Effector memory CD4-positive, alpha-beta T cell (primary cell): ENCODE data around the gene CIAO2B.

Experiments used
- DNase-seq, 3 donors: peaks; one replicate each; pipeline ENCODE4 v3.0.0-alpha.2; 2020
- H3K27ac ChIP-seq: 2 replicates; pipeline ENCODE4 v1.7.0; 2013; ENCODE audit warnings: mild to moderate bottlenecking, low read length, moderate library complexity; ENCODE audit not compliant: insufficient read depth, poor library complexity, severe bottlenecking
- H3K27me3 ChIP-seq: replicated peaks from 2 replicates; pipeline ENCODE4 v1.7.0; 2013; ENCODE audit warnings: mild to moderate bottlenecking, low read length; ENCODE audit not compliant: insufficient read depth, control insufficient read depth, poor library complexity, severe bottlenecking
- H3K36me3 ChIP-seq: 2 replicates; pipeline ENCODE4 v1.7.0; 2013; ENCODE audit warnings: mild to moderate bottlenecking, low read length, moderate library complexity; ENCODE audit not compliant: control insufficient read depth, insufficient read depth
- H3K4me1 ChIP-seq: 2 replicates; pipeline ENCODE4 v1.7.0; 2013; ENCODE audit warnings: low read length, mild to moderate bottlenecking; ENCODE audit not compliant: control insufficient read depth, insufficient read depth, poor library complexity, severe bottlenecking
- H3K4me3 ChIP-seq: 2 replicates; pipeline ENCODE4 v1.7.0; 2013; ENCODE audit warnings: low read length, low read depth, mild to moderate bottlenecking; ENCODE audit not compliant: insufficient read depth, poor library complexity, severe bottlenecking
- H3K9me3 ChIP-seq: 2 replicates; pipeline ENCODE4 v1.7.0; 2013; ENCODE audit warnings: mild to moderate bottlenecking, low read length, moderate library complexity; ENCODE audit not compliant: control insufficient read depth

CIAO2B gene

DNA sequence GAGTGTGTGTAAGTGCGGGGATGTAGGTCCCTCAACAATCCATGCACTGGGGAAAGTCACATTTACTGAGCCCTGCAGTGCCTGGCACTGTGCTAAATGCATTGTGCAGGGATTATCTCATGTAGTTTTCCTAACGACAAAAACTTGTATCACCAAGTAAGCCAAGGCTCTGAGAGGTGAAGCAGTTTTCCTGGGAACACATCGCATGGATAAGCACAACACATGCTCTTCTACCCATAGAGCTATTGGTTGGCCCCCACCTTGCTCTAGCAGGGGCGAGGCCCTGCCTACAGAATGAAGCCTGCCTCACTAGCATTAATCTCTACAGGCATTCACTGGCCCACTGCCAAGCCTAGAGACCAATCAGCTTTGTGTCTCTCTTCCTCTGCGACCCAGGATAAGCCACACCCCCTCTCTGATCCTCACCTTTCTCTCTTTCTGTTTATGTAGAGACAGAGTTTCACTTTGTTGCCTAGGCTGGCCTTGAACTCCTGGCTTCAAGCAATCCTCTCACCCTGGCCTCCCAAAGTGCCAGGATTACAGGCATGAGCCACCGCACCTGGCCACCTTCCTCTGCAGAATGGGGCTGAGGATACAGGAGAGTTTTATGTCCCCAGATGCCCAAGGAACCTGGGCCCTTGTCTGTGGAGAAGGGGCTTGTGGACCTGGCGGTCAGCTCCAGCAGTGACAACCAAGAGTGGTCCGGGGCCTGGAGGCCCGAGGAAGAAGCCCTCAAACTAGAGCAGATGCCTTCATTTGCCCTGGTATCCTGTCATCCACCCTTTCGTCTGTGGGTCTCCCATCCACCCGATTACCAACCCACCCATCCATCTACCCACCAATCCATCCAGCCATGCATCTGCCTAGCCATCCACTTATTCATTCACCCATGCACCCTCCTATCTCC lies 28.3 kb downstream of the CIAO2B start:
- Histone ChIP-seq H3K36me3 (no peaks in the 10 kb centered on the region), H3K4me1 (no peaks in the 10 kb centered on the region)
- DNase-seq = peak in 1 of 3 donors; percentile 6

DNA sequence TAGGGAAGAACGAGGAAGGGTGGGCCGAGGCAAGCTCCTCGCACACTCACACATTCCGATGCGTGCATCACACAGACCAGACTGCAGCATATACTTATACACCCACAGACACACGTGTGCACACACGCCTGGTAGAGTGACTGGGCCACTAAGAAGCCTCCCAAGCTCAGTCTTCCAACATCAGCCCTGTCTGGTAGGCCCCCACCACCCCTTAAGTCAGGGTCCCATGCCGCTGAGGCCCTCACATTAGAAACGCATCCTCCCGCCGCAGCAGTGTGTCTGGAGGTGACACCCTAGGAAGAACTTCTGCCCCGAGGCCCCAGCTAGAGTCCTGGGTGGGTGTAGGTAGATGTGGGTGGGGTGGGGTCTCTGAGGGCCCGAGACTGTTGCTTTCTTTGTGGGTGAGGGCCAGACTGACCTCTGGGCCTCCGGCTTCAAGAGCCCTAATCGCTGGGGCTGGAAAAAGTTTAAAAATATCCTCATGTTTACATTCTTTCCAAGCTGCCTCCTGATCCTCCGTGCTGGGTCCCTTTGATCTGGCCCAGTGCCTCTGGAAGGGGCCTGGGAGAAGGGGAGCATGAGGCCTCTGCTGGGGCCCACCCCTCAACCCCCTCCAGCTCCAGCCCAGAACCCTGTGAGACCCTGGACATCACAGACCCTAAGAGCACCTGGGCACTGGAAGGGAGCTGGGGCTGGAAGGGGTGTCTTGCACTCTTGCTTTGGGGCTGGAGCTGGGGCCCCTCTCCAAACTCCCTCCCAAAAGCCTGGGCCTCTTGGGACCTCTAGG lies 29.2 kb downstream of the CIAO2B start:
- Histone ChIP-seq H3K4me3 (no peak overlapping the region), H3K27ac (no peak overlapping the region), H3K9me3 (no peaks in the 10 kb centered on the region), H3K36me3 (no peaks in the 10 kb centered on the region), H3K27me3 (no peaks in the 10 kb centered on the region), H3K4me1 (no peaks in the 10 kb centered on the region)
- DNase-seq = no peak

More for the DNA sequence above, 28.3 kb downstream of the CIAO2B start:
- Histone ChIP-seq H3K9me3 (no peaks in the 10 kb centered on the region), H3K27me3 (no peaks in the 10 kb centered on the region), H3K4me3 (no peak overlapping the region), H3K27ac (no peak overlapping the region)

DNA sequence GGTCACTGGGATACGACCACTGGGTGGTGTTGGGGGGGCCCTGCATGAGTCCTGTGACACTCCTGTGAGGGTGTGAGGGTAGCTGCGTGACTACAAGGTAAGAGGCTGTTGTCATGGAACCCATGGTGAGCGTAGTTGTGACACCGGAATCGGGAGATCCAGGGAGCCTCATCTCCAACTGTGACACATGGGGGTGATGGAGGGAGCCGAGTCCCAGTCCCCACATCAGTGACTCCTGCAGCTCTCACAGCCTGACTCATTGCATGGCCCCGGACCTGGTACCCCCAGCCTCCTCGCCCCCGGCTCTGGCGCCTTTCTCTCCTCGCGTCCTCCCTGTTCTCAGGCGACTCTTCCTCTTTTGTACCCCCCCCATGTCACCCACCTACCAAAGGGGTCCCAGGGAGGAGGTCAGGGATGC lies 29.8 kb downstream of the CIAO2B start:
- Histone ChIP-seq H3K36me3 (no peaks in the 10 kb centered on the region), H3K9me3 (no peaks in the 10 kb centered on the region), H3K4me1 (no peaks in the 10 kb centered on the region), H3K27ac (no peak overlapping the region), H3K4me3 (no peak overlapping the region), H3K27me3 (no peaks in the 10 kb centered on the region)
- DNase-seq = no peak

DNA sequence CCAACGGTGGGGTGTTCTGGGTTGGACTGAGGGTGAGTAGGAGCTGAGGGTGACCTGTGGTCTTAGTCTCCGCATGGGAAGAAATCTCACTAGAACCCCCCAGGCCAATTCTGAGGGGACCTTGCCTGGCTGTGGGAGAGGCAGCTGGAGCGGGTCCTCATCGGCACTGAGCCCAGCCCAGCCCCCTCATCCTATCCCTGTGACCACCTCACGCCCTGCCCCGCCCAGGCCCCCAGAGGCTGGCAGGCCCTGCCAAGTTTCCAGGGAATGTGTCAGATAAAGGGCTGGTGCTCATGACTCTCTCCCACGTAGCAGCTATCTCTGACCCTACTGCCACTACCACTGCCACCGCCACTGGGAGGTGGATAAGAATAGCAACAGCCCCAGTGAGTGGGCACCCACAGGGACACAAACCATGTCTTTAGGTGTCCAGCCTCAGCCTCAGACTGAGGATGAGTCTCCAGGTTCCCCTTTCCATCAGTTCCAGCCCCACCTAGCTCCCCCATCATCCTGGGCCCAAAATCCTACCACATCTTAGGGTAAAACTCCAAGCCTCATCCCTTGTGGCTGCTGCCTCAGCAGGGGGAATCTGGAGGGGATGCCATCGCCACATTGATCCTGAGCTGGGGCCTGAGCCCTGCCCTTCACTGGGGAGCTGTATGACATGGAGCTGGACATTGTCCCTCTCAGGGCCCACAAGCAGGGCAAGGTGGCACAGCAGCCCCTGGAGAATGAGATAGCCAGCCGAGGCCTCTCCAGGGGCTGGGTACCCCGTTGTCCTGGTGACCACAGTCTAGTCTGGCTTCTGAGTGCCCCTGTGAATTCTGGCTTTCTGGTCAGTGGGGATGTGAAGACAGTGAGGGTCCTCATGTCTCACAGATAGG lies 30.4 kb downstream of the CIAO2B start:
- H3K27me3 ChIP-seq = no peaks in the 10 kb centered on the region
- DNase-seq = no peak
- no peaks in the 10 kb centered on the region for H3K9me3 ChIP-seq
- no peaks in the 10 kb centered on the region for H3K4me1 ChIP-seq
- no peaks in the 10 kb centered on the region for H3K36me3 ChIP-seq
- no peak overlapping the region for H3K27ac ChIP-seq
- H3K4me3 ChIP-seq = no peak overlapping the region

DNA sequence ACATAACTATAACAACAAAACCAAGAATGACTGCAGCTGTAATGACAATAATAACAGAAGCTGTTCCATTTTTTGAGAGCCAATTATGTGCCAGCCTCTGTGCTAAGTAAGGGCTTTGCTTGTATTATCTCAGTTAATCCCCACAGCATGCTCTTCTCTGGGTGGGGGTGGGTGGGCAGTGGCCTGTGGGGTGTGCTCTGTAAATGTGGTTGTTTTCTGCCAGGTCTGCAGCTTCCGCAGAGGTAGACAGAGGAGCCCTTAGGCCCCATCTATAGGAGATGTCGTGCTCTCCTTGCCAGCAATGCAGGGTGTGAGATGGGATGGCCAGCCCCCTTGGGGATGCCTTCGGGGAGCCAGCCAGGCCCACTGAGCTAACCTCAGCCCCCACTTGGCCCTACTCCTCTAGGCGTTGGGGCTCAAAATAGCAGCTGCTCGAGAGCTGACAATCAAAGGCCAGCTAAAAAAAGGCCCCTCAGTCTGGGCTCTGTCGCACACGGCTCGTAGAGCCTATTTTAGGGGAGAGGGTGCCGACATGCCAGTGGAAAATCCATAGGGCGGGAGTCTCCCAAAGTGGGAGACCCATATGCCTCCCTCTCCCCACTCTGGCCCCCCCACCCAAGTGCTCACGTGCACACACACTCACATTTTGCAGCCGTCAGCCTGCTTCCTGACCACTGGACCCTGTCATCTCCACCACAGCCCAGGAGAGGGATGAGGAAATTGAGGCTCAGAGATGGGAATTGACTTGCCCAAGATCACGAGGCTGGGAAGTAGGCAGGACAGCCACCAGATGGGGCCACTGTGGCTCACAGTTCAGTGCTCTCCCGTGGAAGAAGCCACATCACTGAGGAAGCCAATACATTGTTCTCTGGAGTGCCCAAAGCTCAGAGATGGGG lies 31.3 kb downstream of the CIAO2B start:
- H3K27ac ChIP-seq = no peak overlapping the region
- H3K4me1 ChIP-seq = no peaks in the 10 kb centered on the region
- H3K9me3 ChIP-seq = no peaks in the 10 kb centered on the region
- no peaks in the 10 kb centered on the region for H3K36me3 ChIP-seq
- H3K4me3 ChIP-seq = no peak overlapping the region
- no peaks in the 10 kb centered on the region for H3K27me3 ChIP-seq
- DNase-seq = no peak

DNA sequence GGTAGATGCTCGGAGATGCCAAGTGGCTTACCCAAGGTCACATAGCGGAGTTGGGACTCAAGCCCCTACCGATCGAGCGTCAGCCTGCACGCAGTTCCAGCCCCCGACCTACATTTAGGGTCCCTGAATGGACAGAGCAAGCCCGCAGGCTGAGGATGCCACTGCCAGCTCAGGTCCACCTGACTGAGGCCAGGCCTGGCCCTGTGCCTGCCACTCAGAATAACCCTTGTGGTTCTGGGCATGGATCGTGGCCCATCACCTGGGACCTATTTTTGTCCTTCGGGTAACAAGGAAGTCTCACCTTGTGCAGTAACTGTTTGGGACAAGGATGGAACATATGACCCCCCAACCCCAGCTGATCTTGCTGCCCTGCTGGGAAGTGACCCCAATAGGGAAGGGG lies 32.6 kb downstream of the CIAO2B start:
- no peak overlapping the region for H3K27ac ChIP-seq
- no peaks in the 10 kb centered on the region for H3K27me3 ChIP-seq
- no peak for DNase-seq
- no peaks in the 10 kb centered on the region for H3K9me3 ChIP-seq
- H3K4me1 ChIP-seq = no peaks in the 10 kb centered on the region
- no peaks in the 10 kb centered on the region for H3K36me3 ChIP-seq
- H3K4me3 ChIP-seq = no peak overlapping the region

DNA sequence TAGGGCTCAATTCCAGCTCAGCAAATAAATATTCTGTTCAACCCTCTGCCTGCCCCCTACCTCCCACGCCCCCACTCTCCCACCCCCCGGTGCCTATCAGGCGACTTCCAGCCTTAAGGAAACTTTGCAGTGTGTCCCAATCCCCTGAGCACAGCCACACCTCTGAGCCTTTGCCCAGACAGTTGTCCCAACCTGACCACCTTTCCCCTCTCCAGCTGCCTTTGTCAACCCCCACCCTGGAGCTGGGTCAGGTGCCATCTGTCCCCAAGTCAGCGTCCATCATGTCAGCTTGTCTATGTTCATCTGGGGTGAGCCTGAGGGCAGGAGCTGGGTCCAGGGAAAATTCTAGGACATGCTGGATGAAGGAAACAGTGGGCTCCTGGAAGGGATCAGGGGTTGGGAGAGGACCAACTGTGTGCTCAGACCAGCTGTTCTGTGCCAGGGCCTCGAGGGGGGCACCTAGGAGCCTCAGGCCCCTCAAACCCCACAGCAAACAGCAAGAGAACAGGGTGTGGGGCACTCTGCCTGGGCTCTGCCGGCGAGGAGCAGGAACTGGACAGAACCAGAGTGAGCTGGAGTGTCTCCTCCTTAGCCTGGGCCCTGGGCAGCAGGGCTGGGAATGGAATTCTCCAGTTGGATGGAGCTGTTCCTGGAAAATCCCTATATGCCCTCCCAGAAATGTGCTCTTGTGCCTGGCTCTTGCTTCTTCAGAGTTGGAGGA lies 33.3 kb downstream of the CIAO2B start:
- Histone ChIP-seq H3K4me3 (no peak overlapping the region), H3K27ac (no peak overlapping the region), H3K27me3 (no peaks in the 10 kb centered on the region), H3K9me3 (no peaks in the 10 kb centered on the region), H3K4me1 (no peaks in the 10 kb centered on the region), H3K36me3 (no peaks in the 10 kb centered on the region)
- no peak for DNase-seq

DNA sequence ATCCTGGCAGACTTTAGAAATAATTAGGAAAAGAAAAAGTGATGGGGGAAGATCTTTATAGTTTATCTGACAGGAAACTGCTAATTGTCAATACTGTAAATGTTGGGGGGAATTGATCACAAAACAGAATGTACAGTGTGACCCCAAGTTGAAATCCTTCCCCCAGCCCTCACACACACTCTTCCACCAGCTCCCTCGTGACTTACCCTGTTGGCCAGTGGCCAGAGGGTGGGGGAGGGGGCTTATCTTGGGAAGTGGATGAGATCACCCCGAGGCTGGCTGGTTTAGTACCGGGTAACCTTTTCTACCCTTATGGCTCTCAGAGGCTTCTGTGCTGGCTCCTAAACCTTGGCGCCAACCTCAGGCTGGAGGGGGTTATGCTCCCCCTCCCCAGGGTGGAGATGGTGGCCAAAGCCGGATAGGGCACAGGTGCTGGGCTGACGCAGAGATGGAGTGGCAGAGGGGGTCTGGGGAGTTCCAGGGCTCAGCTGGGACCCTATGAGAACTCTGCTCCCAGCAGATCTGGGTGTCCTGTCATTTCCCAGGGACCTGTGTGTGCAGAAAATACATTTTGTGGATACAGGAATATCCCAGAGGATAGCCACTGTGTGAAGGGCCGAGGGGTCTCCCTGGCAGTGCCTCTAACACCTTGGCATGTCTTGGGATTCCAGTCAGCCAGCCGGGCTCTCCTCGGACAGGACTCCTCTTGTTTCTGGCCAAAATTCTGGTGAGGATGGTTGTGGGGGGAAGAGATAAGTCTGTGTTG lies 34.1 kb downstream of the CIAO2B start:
- H3K36me3 ChIP-seq = no peaks in the 10 kb centered on the region
- DNase-seq = no peak
- H3K4me1 ChIP-seq = no peaks in the 10 kb centered on the region
- H3K27ac ChIP-seq = no peak overlapping the region
- no peak overlapping the region for H3K4me3 ChIP-seq
- H3K27me3 ChIP-seq = no peaks in the 10 kb centered on the region
- H3K9me3 ChIP-seq = no peaks in the 10 kb centered on the region
